Sigmoid colon (tissue), 7 donors: ENCODE results near the gene CLTB. TPM values are rescaled to one million over a fixed set of nuclear protein-coding genes. Genes with fewer than 3 reads are reported as not detected.

Experiments used
- DNase-seq: peaks from one replicate; pipeline ENCODE4 v3.0.0-alpha.2; 2019
- H3K27ac ChIP-seq, 4 donors: fragments of 200-600 bp; sonication (generic); one replicate each; pipeline ENCODE4 v1.5.1; 2016 to 2019; ENCODE audit warnings: mild to moderate bottlenecking in 1 of 4
- H3K27me3 ChIP-seq, 3 donors: fragments of 200-600 bp; sonication (generic); one replicate each; pipeline ENCODE4 v1.5.1; 2019; ENCODE audit warnings: mild to moderate bottlenecking in 1 of 3
- H3K36me3 ChIP-seq, 4 donors: fragments of 200-600 bp; sonication (generic); one replicate each; pipeline ENCODE4 v1.5.1; 2016 to 2019
- H3K4me1 ChIP-seq, 4 donors: fragments of 200-600 bp; sonication (generic); one replicate each; pipeline ENCODE4 v1.5.1; 2017 to 2019
- H3K4me3 ChIP-seq, 4 donors: fragments of 200-600 bp; sonication (generic); one replicate each; pipeline ENCODE4 v1.5.1; 2017 to 2019; ENCODE audit warnings: mild to moderate bottlenecking in 2 of 4, moderate library complexity in 1 of 4
- H3K9me3 ChIP-seq, 4 donors: fragments of 200-600 bp in 3 of 4; sonication (generic) in 3 of 4; one replicate each; pipeline versions ENCODE4 v1.5.1 to v1.6.1; 2013 to 2019
- CTCF ChIP-seq, 4 experiments: fragments of 450-650 bp in 3 of 4; fragments of 200-600 bp in 1 of 4; IDR thresholded peaks; one replicate each; pipeline ENCODE4 v1.5.1; 2016 to 2019; ENCODE audit warnings: antibody characterized with exemption in 4 of 4, mild to moderate bottlenecking in 3 of 4, moderate library complexity in 2 of 4
- EP300 ChIP-seq, 4 donors: sonication (generic); formaldehyde crosslinking; IDR thresholded peaks; one replicate each; pipeline ENCODE4 v1.6.1; 2017; ENCODE audit warnings: antibody characterized with exemption in 4 of 4
- POLR2A ChIP-seq, 2 donors: fragments of 450-650 bp; IDR thresholded peaks; one replicate each; pipeline ENCODE4 v1.6.1; 2016; ENCODE audit warnings: antibody characterized with exemption in 2 of 2, mild to moderate bottlenecking in 2 of 2, moderate library complexity in 2 of 2
- POLR2AphosphoS5 ChIP-seq, 4 donors: sonication (generic); formaldehyde crosslinking; IDR thresholded peaks; one replicate each; pipeline ENCODE4 v1.6.1; 2017; ENCODE audit warnings: antibody characterized with exemption in 4 of 4
- WGBS, 2 donors: extraction: QIAGEN DNeasy Blood & Tissue Kit; methylation state at CpG; one replicate each; pipeline ENCODE4 v1.1.7; 2013; 5-methylcytosine and 5-hydroxymethylcytosine counted together
- intact Hi-C: fragments of 100-400 bp; cut with DNase I; formaldehyde crosslinking; loops from one replicate; pipeline ENCODE4 v1.15.1; 2023
- polyA plus RNA-seq, 3 donors: library from polyadenylated mRNA; stranded (reverse); fragments of 200-250 nt; gene quantifications; one replicate each; pipeline ENCODE4 v1.2.3, GENCODE V29; 2013
- total RNA-seq, 4 donors: library from RNA; depleted of rRNA; stranded (reverse); fragments of >200 nt; gene quantifications; one replicate each; pipeline ENCODE4 v1.1.0, GENCODE V29; 2016
- donor health status: healthy with polysubstance abuse.
- donor health status: Bipolar disorder and iron deficiency.
- donor health status: healthy.

The CLTB gene
- total and polyA plus RNA-seq, 7 donors, result 129 to 403 (median 163) TPM

- intact Hi-C loops, result no loop called here
- Histone ChIP-seq H3K27ac (no peak overlapping the region), H3K4me3 (no peak overlapping the region), H3K27me3 (no peaks in the 10 kb centered on the region), H3K4me1 (no peaks in the 10 kb centered on the region), H3K9me3 (no peaks in the 10 kb centered on the region), H3K36me3 (no peaks in the 10 kb centered on the region)
- TF ChIP-seq EP300 (IDR thresholded peaks at IDR 0.05), result no peak
- no peak for TF ChIP-seq POLR2AphosphoS5 (IDR thresholded peaks at IDR 0.05)
- no peak for TF ChIP-seq POLR2A (IDR thresholded peaks at IDR 0.05)
- no peak for TF ChIP-seq CTCF (IDR thresholded peaks at IDR 0.05)
- DNase-seq, result no peak
- WGBS, 2 donors, result 73 to 95% methylated on average over 3 of the region's 3 CpGs
Measured at GRCh38 chr5:176424181-176424580, 7.8 kb upstream of the CLTB start.

- no peak for TF ChIP-seq POLR2A (IDR thresholded peaks at IDR 0.05)
- no peak for TF ChIP-seq POLR2AphosphoS5 (IDR thresholded peaks at IDR 0.05)
- H3K4me3 ChIP-seq, result no peak overlapping the region
- 83 to 86% methylated on average over 2 of the region's 2 CpGs for WGBS, 2 donors
- H3K36me3 ChIP-seq, result no peaks in the 10 kb centered on the region
- no peaks in the 10 kb centered on the region for H3K9me3 ChIP-seq
- no peaks in the 10 kb centered on the region for H3K27me3 ChIP-seq
- DNase-seq, result no peak
- intact Hi-C loops, result no loop called here
- no peak overlapping the region for H3K27ac ChIP-seq
- H3K4me1 ChIP-seq, result peaks cover 0 to 8% (median 7%) of the 10 kb centered on the region in 4 donors
Measured at GRCh38 chr5:176420972-176421544, 4.7 kb upstream of the CLTB start.

- Histone ChIP-seq H3K4me3 (no peak overlapping the region), H3K9me3 (no peaks in the 10 kb centered on the region), H3K36me3 (no peaks in the 10 kb centered on the region), H3K27me3 (no peaks in the 10 kb centered on the region), H3K4me1 (peaks cover 0 to 14% (median 13%) of the 10 kb centered on the region in 4 donors), H3K27ac (no peak overlapping the region)
- no peak for TF ChIP-seq EP300 (IDR thresholded peaks at IDR 0.05)
- TF ChIP-seq POLR2AphosphoS5 (IDR thresholded peaks at IDR 0.05), result no peak
- TF ChIP-seq POLR2A (IDR thresholded peaks at IDR 0.05), result no peak
- no peak for TF ChIP-seq CTCF (IDR thresholded peaks at IDR 0.05)
- WGBS, 2 donors, result 91 to 92% methylated on average over 5 of the region's 5 CpGs
- no peak for DNase-seq
- intact Hi-C loops, result no loop called here
Measured at GRCh38 chr5:176420086-176420485, 3.7 kb upstream of the CLTB start.

GRCh38 chr5:176418251-176418650 is 1.9 kb upstream of the CLTB start:
- H3K36me3 ChIP-seq, result no peaks in the 10 kb centered on the region
- no peak overlapping the region for H3K4me3 ChIP-seq
- TF ChIP-seq POLR2A (IDR thresholded peaks at IDR 0.05), result no peak
- TF ChIP-seq CTCF (IDR thresholded peaks at IDR 0.05), result no peak
- TF ChIP-seq EP300 (IDR thresholded peaks at IDR 0.05), result no peak
- no peak for TF ChIP-seq POLR2AphosphoS5 (IDR thresholded peaks at IDR 0.05)
- intact Hi-C loops, result loop anchor here (5.0 to 10.0 kb wide), 2 partner anchors 157 to 229 kb away; partner anchors contain the start of gene TSPAN17
- H3K4me1 ChIP-seq, result peaks cover 0 to 31% (median 31%) of the 10 kb centered on the region in 4 donors
- WGBS, 2 donors, result 31 to 72% methylated on average over 9 of the region's 9 CpGs
- no peaks in the 10 kb centered on the region for H3K9me3 ChIP-seq
- H3K27ac ChIP-seq, result no peak overlapping the region
- no peak for DNase-seq
- H3K27me3 ChIP-seq, result no peaks in the 10 kb centered on the region

- no peaks in the 10 kb centered on the region for H3K27me3 ChIP-seq
- no peaks in the 10 kb centered on the region for H3K9me3 ChIP-seq
- WGBS, 2 donors, result 85 to 86% methylated on average over 11 of the region's 11 CpGs
- TF ChIP-seq POLR2A (IDR thresholded peaks at IDR 0.05), result no peak
- no peak for TF ChIP-seq POLR2AphosphoS5 (IDR thresholded peaks at IDR 0.05)
- peak overlapping the region; percentile 92 to 95 (median 94) for H3K27ac ChIP-seq
- intact Hi-C loops, result loop anchor here (1.0 to 10.0 kb wide), 6 partner anchors 28 to 230 kb away; partner anchors contain the start of genes ARL10, FAF2, HIGD2A and NOP16
- peak overlapping the region in 3 of 4 donors; percentile 87 to 100 (median 92) for H3K4me3 ChIP-seq
- DNase-seq, result no peak
- H3K4me1 ChIP-seq, result peaks cover 0 to 43% (median 38%) of the 10 kb centered on the region in 4 donors
- H3K36me3 ChIP-seq, result no peaks in the 10 kb centered on the region
Measured at GRCh38 chr5:176416965-176417364, 626 bp upstream of the CLTB start.
